ENCODE results near the gene PCDH7. TPM values are rescaled to one million over a fixed set of nuclear protein-coding genes. Genes with fewer than 3 reads are reported as not detected.

PCDH7 gene
- total RNA-seq, 1 donor from 2014 or later = 34.3 TPM

DNA sequence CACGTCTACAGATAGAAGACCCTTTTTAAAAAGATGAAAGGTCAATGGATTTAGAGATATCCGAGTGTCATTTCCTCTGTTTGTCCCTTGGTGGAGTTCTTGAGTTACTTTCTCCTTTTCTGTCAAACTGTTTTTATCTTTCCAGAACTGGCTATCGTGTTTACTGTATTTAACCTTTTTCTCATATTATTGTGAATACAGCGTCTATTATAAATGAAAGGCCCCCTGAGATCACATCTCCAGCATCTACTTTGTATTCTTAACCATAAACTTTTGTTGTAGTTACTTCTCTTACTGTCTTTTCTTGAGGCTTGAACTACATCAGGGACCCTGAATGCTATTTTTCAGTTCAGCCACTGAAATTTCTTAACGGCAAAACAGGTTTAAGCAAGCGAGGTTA is 4.0 kb upstream of the PCDH7 start:
- TF ChIP-seq, protein P1, sequence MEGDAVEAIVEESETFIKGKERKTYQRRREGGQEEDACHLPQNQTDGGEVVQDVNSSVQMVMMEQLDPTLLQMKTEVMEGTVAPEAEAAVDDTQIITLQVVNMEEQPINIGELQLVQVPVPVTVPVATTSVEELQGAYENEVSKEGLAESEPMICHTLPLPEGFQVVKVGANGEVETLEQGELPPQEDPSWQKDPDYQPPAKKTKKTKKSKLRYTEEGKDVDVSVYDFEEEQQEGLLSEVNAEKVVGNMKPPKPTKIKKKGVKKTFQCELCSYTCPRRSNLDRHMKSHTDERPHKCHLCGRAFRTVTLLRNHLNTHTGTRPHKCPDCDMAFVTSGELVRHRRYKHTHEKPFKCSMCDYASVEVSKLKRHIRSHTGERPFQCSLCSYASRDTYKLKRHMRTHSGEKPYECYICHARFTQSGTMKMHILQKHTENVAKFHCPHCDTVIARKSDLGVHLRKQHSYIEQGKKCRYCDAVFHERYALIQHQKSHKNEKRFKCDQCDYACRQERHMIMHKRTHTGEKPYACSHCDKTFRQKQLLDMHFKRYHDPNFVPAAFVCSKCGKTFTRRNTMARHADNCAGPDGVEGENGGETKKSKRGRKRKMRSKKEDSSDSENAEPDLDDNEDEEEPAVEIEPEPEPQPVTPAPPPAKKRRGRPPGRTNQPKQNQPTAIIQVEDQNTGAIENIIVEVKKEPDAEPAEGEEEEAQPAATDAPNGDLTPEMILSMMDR (IDR thresholded peaks at IDR 0.05; ENCODE audit: borderline replicate concordance) = peak; percentile 46
- no peaks in the 10 kb centered on the region for H3K9me3 ChIP-seq (replicated peaks)
- peak overlapping the region; percentile 77 for H3K4me3 ChIP-seq
- H3K4me1 ChIP-seq = peaks cover 44% of the 10 kb centered on the region
- peaks cover 33% of the 10 kb centered on the region for H3K27me3 ChIP-seq (ENCODE audit: low read depth)
- H3K27ac ChIP-seq (replicated peaks) = no peak overlapping the region
- H3K36me3 ChIP-seq = no peaks in the 10 kb centered on the region
- intact Hi-C loops (cut with micrococcal nuclease) = loop anchor here (10.0 kb wide), 1 partner anchor 959 kb away; no protein-coding TSS in a partner anchor
- no peak for DNase-seq

DNA sequence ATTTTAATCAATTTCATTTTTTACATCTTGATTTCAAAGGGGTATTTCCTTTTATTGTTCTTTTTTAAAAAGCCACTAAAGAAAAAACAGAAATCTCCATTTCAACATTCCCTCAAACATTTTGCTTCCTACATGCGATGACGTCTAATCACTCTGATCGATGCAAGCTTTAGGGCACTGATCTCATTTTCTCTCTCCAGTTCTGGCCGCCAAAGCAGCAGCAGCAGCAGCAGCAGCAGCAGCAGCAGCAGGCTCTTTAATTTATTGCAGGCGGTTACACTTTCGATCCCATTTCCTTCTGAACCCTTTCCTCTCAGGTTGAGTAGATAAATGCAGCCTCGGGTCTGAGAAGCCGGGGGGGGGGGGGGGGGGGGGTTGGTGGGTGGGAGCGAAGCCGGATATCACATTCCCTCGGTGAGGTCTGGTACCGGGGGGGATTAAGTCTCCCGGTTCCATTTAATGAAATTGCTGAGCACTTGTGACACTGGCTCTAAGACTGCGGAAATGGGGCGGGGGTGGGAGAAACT is 3.4 kb upstream of the PCDH7 start:
- peaks cover 39% of the 10 kb centered on the region for H3K27me3 ChIP-seq (ENCODE audit: low read depth)
- TF ChIP-seq, protein P1 (IDR thresholded peaks at IDR 0.05; ENCODE audit: borderline replicate concordance) = no peak
- no peak for DNase-seq
- H3K9me3 ChIP-seq (replicated peaks) = no peaks in the 10 kb centered on the region
- H3K36me3 ChIP-seq = no peaks in the 10 kb centered on the region
- intact Hi-C loops (cut with micrococcal nuclease) = loop anchor here (10.0 kb wide), 1 partner anchor 958 kb away; no protein-coding TSS in a partner anchor
- H3K4me3 ChIP-seq = peak overlapping the region; percentile 77
- H3K27ac ChIP-seq (replicated peaks) = peak overlapping the region; percentile 88
- H3K4me1 ChIP-seq = peaks cover 50% of the 10 kb centered on the region

GRCh38 chr4:30717208-30718020 is 2.8 kb upstream of the PCDH7 start:
- DNase-seq = peak; percentile 19
- Histone ChIP-seq H3K27ac (replicated peaks) (peak overlapping the region; percentile 88), H3K4me3 (peak overlapping the region; percentile 77), H3K9me3 (replicated peaks) (no peaks in the 10 kb centered on the region), H3K27me3 (ENCODE audit: low read depth) (peaks cover 46% of the 10 kb centered on the region), H3K4me1 (peaks cover 50% of the 10 kb centered on the region), H3K36me3 (no peaks in the 10 kb centered on the region)
- intact Hi-C loops (cut with micrococcal nuclease) = loop anchor here (10.0 kb wide), 1 partner anchor 957 kb away; no protein-coding TSS in a partner anchor
- TF ChIP-seq, protein P1 (IDR thresholded peaks at IDR 0.05; ENCODE audit: borderline replicate concordance) = no peak

- intact Hi-C loops (cut with micrococcal nuclease) = loop anchor here (10.0 kb wide), 1 partner anchor 957 kb away; no protein-coding TSS in a partner anchor
- Histone ChIP-seq H3K4me1 (peaks cover 56% of the 10 kb centered on the region), H3K36me3 (no peaks in the 10 kb centered on the region), H3K9me3 (replicated peaks) (no peaks in the 10 kb centered on the region), H3K27me3 (ENCODE audit: low read depth) (peaks cover 52% of the 10 kb centered on the region), H3K27ac (replicated peaks) (peak overlapping the region; percentile 88), H3K4me3 (peak overlapping the region; percentile 77)
- peak; percentile 48 for DNase-seq
- TF ChIP-seq, protein P1 (IDR thresholded peaks at IDR 0.05; ENCODE audit: borderline replicate concordance) = no peak
Observed at GRCh38 chr4:30718021-30718542, 2.1 kb upstream of the PCDH7 start.

GRCh38 chr4:30718641-30719453 is 1.3 kb upstream of the PCDH7 start:
- Histone ChIP-seq H3K27ac (replicated peaks) (peak overlapping the region; percentile 88), H3K27me3 (ENCODE audit: low read depth) (peaks cover 60% of the 10 kb centered on the region), H3K4me1 (peaks cover 56% of the 10 kb centered on the region), H3K36me3 (no peaks in the 10 kb centered on the region), H3K9me3 (replicated peaks) (no peaks in the 10 kb centered on the region), H3K4me3 (peak overlapping the region; percentile 77)
- no peak for DNase-seq
- intact Hi-C loops (cut with micrococcal nuclease) = loop anchor here (10.0 kb wide), 1 partner anchor 956 kb away; no protein-coding TSS in a partner anchor
- TF ChIP-seq, protein P1 (IDR thresholded peaks at IDR 0.05; ENCODE audit: borderline replicate concordance) = peak; percentile 30

Measured in left ventricle myocardium inferior (tissue), 1 donor.